Activated CD4-positive, CD25-positive, alpha-beta regulatory T cell treated with anti-CD3 and anti-CD28 coated beads, Interleukin-2, amount 50 U/mL, for 72 hours (primary cell): ENCODE results near the gene DCBLD1.
"Not testable (repeated sequence)": the region's sequence is repeated elsewhere in the genome, so short reads cannot be mapped to it uniquely, and the experiment has no call there.

Source experiments
- DNase-seq: peaks from one replicate; pipeline ENCODE4 v3.0.0; 2021

Gene DCBLD1

DNA sequence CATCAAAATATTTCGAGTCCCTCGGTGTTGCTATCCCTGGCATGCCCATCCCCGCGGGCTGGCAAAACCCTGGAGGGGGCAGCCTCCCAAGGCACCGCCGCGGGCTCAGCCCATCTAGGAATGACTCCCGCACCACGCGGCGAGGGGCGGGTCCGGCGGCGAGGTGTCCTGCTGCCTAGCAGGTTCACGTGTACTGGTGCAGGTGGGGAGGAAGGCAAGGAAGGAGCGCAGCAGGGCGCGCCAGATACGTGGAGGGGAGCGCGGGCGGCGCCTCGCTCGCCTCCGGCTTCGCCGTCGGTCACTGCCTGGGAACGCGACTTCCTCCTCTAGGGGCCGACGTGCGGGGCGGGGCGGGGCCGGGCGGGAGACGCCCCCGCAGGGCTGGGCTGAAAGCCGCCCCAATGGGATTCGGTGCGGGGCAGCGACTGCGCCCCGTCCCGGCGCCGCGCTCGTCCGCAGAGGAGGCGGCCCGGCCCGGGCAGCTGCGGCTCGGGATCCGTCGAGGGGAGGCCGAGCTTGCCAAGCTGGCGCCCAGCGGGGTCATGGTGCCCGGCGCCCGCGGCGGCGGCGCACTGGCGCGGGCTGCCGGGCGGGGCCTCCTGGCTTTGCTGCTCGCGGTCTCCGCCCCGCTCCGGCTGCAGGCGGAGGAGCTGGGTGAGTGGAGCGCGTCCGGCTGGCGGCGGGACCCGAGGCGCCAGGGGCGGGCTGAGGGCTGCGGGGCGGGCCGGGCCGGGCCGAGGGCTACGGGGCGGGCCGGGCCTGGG, at the start of gene DCBLD1:
Gene DCBLD1, plus strand, starts transcription at position 435 of the 764 bp plus-strand sequence. Its CDS starts 108 bp downstream, at position 543.
- peak; percentile 68 for DNase-seq

DNA sequence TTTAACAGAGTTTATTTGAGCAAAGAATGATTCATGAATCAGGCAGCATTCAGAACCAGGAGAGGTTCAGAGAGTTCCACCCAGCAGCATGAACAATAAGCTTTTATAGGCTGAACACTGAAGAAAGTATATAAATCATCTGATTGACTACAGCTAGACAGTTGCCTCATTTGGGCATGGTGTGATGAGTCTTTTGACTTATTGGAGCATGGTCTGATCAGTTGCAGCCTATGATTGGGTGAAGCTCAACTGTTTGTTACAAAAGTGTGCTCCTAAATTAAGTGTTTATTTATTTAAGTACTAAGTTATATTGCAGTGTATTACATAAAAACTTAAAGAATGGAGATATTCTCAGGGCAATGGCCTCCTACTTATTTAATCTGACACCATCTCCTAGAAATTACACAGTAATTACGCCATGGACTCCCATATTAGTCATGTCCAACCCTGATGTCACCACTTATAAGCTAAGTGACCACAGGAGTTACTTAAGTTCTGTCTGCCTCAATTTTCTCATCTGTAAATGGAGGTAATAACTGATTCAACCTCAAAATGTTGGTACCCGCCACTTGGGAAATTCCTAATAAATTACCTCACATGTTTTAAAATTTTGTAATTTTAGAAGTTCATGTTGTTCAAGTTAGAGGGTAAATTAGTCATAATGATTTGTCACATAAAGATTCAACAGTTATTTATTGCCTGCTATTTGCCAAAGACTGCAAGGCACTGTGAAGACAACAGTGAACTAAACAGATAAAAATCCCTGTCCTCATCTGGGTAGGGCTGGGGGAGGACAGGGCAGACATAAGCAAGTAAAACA, 41.6 kb upstream of the DCBLD1 start:
- no peak for DNase-seq

DNA sequence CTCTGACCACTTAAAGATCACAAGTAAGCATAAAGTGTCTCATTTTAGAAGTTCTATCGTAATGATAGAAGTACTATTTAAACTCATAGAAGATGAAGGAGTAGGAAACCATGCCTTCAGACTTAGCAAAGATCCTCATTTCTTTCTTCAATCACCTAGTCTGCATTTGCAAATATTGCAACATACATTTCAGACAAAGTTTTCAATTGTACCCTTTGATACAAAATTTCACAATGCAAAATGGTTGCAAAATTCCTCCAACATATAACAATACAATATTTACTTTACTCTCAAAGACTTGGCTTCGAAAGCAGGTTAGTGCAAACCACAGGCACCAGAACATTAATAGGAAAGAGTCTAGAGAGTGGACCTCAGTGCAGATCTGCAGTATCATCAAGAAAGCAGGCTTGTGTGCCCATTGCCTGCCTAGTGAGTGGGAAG, 40.6 kb upstream of the DCBLD1 start:
- no peak for DNase-seq

DNA sequence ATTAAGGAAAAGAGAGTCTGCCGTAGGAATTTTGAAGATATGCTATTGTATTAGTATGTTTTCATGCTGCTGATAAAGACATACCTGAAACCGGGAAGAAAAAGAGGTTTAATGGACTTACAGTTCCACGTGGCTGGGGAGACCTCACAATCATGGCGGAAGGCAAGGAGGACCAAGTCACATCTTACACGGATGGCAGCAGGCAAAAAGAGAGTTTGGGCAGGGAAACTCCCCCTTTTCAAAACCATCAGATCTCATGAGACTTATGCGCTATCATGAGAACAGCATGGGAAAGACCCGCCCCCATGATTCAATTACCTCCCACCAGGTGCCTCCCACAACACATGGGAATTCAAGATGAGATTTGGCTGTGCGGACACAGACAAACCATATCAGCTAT, 40.2 kb upstream of the DCBLD1 start:
- not testable (repeated sequence) for DNase-seq

DNA sequence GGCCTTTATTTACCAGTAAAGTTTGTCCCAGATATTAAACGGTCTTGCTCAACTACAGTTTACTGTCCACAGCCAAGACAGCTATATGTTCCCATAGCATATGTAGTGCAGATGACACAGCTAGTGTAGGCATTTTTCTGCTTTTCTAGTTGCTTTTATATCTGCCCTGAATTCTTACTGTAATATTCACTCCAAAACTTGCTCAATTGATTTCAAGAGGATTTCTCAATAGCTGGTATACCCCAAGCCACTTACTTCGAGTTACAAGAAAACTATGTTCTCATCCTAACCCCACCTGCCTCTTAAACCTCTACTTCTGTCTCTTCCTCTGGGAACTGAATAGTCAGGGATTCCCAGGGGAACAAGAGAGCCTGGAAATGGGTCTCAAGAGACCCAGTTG, 37.9 kb upstream of the DCBLD1 start:
- DNase-seq = no peak

DNA sequence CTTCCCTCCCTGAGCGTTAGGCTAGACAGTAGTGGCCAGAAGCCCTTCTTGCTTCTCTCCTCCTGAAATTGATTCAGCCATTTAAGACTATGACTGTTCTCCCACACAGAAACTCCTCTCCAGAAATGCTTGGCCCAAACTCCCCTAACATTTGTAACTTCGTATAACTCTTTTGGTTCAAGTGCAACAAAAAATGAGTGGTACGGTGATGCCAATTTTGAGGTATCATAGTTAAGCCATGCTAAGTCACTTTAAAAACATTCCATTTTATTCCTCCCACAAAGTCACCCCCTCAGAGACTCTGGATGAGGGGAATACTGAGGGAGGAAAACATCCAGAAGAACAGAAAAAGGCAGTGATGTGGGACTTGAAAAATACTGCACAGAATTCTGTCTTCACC, 35.6 kb upstream of the DCBLD1 start:
- no peak for DNase-seq

DNA sequence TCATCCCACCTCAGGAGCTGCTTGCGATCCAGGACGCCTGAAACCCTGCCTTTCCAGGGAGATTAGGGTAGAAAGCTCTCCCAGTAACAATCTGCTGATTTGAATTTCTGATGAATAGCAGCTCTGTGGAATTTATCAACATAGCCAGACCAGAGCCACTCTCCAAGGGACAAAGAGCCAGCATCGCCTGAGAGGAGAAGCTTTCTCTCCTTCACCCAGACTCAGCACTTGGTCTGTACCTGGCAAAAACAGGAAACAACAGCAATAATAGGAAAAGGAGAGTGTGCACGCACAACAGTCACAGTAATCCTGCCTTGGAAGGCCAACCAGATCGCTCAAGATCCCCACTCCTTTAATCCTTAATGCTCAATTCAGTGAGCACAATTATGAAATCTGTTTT, 34.5 kb upstream of the DCBLD1 start:
- DNase-seq = no peak

DNA sequence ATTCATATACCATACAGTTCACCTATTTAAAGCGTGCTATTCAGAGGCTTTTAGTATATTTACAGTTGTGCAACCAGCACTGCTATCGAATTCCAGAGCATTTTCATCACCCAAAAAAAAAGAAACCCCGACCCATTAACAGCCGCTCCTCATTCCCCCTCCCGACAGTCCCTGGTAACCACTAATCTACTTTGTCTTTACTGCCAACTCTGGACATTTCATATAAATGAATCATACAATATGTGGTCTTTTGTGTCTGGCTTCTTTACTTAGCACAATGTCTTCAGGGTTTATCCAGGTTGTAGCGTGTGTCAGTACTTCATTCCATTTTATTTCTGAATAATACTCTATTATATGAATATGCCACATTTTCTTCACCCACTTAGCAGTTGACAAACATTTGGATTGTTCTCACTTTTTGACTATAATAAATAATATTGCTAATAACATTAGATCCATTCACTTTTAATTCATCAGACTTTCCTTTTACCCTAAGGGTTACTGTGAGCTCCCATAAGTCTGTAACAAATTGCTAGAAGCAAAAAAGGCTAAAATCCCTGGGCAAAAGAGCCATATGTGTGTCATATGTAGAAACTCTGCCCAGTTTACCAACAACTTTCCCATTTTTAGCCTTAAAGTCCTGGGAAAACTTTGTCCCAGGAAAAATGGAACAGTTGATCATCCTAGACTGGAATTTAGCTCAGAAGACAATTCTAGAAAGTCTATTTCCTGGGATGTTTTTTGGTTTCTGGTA, 33.6 kb upstream of the DCBLD1 start:
- DNase-seq = no peak

DNA sequence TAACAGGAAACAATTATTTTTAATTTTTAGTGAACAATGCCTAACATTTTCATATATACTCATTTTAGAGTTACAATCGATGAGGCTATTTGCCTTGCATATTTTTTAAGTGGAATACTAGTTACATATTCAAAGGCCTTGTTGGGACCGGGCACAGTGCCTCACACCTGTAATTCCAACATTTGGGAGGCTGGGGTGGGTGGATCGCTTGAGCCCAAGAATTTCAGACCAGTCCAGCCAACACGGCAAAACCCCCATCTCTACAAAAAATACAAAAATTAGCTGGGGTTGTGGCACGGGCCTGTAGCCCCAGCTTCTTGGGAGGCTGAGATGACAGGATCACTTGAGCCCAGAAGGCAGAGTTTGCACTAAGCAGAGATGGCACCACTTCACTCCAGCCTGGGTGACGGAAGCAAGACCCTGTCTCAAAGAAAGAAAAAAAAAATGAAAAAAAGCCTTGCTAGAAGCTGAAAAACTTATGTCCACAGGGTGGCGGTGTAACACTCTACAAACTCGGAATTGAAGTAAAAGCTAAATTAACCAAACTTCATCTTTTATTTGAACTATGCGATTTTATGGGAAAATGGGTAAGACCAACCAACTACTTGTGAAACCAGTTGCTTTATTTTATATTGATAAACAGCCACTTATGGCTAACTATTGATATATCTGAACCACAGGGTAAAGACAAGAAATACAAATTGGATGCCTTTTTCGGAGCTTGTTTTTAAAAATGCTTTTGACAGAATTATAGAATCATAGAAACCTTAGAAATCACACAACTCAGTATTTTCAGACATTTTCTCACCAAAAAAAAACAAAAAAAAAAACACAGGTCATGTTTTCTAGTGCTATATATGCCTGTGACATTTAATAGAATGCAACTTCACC, 32.7 kb upstream of the DCBLD1 start:
- DNase-seq = peak; percentile 37

DNA sequence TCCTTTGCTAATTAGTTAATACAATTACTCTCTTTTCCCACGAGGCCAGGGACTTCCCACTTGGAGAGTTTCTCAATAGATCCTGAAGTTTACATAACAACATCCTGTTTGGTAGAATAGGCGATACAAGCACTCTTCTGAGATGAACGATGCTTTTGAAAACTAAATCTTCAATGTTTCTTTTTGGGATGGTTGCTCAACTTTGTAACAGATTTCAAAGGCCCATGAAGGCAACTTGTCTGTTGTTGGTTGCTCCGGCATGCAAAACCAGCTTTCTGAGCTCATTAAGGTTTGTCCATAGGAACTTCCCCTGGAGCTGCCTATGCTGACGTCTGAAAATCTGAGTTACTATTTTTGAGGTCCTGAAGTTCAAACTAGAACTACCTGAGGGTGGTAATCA, 30.8 kb upstream of the DCBLD1 start:
- no peak for DNase-seq

DNA sequence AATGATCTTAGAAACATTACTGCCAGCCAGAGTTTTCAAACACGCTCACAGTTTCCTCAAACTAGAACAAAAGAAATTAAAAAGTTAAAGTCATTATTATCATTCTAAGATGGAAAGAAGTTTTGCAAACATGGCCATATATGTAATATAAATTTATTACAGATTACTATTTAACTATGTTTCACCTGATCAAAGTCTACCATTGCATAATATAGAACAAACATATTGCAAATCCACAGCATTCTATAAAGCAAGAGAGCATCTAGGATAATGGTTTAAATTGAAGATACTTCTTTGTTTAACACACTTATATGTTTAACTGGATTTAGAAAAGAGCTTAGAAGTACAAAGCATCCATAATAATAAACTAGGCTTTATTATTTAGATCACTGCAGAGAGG, 26.2 kb upstream of the DCBLD1 start:
- no peak for DNase-seq

DNA sequence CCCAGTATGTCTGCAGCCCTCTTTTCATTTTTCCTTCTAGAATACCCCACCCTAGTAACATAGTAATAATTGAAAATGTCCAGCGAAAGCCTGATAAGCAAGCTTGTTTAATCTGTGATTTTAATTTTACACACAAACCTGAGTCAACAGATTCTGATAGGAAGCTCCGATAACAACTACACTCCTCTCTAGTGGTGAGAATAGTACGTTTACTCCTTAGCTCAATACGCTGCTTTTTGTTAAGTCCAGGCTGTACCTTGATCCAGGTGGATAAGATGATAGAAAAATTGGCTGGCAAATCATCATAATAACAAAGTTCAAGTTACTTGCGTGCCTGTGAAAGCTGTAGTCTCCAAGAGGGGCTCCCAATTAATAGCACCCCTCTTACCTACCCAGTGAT, 25.5 kb upstream of the DCBLD1 start:
- no peak for DNase-seq

DNA sequence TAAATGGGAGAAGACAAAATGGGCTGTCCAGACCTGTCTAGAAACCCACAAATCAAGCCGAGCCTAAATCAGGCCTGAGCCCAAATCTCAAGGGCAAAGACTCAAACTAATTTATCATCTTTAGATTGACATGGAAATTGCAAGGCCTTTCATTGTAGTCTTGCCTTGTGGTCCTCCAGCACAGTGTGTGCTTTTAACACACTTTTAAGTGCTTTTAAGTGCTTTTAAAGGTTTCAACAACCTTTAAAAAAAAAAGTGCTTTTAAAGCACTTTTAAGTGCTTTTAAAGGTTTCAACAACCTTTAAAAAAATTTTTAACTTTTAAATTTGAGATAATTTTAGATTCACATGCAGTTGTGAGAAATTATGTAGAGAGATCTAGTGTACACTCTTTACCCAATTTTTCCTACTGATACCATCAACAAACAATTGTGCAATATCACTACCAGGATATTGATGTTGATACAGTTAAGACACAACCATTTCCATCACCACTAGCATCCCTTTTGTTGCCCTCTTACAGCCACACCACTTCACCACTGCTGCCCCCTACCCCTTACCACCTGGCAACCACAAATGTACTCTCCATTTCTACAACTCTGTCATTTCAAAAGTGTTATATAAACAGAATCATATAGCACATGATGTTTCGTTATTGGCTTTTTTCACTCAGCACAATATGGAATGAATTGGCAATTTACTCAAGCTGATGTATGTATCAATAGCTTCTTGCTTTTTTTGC, 23.1 kb upstream of the DCBLD1 start:
- DNase-seq = no peak

DNA sequence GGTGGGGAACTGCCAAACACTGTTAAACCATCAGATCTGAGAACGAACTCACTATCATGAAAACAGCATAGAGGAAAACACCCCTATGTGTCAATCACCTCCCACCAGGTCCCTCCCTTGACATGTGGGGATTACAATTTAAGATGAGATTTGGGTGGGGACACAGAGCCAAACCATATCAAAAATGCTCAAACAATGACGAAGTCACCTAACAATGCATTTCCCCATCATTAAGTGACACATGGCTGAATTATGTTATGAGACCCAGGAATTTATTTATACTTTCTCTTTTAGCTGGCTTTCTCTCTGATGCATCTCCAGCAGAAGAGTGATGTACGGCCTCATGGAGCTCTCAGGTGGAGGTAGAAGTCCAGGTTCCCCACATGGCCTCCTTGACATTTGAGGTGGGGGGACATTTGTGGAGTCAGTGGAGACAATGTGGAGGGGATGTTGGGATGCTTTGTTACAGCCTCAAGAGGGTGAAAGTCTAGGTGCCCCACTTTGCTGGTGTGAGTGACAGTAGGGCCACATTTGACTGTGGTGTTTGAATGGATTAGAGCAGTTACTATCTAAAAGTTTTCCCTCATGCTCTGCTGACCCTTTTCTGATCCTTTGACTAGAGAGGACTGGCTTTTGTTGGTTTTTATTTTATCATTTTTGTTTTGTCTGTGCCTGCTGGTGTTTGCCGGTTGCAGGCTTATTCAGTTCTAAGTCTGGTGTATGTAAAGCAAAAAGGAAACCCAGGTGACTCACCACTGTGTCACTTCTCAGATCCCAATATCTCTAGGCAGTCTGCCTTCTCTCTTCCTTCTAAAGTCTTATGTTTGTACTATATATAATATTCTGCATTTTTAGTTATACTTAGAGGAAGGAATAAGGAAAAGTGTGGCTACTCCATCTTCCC, 18.5 kb upstream of the DCBLD1 start:
- DNase-seq = no peak

DNA sequence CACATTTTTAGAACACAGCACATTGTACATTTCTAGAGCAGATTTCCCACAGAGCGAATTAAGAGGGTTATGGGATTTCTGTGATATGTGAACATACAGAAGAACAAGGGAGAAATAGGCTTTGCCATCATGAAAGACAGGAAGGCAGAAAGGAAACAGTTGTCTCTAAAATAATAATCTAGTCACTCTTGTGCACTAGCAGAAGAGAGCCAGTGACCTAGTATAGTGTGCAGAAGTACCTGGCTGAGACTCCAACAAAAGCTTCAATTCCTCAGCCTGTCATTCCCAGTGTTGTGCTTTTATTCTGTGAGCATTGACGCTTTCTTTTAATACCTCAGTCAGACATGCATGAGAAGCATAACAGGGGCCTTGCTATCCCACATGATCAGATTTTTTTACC, 17.8 kb upstream of the DCBLD1 start:
- no peak for DNase-seq

DNA sequence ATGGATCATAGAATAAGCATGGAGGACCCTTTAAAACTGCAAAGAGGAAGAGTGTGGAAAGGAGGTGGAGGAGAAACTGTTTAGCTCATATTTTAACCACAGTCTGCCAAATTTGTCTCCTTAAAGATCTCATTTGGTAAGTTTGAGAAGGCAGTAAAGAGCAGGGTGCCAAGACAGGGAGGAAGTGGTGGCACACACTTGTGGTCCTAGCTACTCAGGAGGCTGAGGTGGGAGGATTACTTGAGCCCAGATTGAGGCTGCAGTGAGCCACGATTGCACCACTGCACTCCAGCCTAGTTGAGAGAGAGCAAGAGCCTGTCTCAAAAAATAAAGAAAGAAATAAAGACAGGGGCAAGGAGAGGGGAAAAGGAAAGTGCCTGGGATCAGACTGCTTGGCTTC, 16.8 kb upstream of the DCBLD1 start:
- no peak for DNase-seq

DNA sequence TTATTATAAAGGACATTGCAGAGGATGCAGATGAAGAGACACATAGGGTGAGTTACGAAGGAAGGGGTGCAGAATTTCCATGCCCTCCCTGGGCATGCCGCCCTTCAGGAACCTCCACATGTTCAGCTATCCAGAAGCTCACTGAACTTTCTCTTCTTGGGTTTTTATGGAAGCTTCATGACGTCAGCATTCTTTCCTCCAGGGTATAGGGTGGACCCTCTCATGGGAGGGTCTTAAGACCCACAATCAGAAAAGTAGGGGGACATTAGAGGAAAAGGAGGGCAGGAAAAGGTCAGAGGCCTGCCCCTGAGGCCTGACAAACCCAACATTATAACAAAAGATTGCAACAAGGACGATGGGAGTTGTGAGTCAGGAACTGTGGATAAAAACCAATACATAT, 14.6 kb upstream of the DCBLD1 start:
- DNase-seq = no peak

DNA sequence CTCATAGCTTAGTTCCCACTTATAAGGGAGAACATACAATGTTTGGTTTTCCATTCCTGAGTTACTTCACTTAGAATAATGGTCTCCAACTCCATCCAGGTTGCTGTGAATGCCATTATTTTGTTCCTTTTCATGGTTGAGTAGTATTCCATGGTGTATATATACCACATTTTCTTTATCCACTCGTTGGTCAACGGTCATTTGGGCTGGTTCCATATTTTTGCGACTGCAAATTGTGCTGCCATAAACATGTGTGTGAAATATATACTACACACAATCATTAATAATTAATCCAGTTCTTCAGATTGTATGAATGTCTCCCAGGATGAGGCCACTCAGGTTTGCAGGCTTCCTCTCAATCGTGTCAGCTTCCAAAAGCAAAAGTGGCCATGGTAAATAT, 13.9 kb upstream of the DCBLD1 start:
- DNase-seq = not testable (repeated sequence)

DNA sequence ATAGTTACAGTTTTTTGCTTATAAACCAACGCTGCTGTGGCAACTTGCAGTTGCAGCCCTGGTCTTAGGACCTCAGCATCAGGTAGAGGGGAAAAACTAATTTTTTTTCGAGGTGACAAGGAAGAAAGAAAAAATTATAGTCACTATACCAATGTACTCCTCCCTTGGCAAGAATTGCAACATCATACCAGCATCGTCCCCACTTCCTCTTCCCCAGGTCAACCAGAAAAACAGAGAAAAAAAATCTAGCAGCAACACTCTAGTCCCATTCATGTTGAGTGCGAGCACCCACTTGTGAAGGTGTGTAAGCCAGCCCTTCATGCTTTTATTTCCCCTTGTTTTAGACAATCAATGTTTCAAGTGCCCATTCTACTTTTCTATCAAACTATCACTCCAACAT, 13.1 kb upstream of the DCBLD1 start:
- DNase-seq = no peak

DNA sequence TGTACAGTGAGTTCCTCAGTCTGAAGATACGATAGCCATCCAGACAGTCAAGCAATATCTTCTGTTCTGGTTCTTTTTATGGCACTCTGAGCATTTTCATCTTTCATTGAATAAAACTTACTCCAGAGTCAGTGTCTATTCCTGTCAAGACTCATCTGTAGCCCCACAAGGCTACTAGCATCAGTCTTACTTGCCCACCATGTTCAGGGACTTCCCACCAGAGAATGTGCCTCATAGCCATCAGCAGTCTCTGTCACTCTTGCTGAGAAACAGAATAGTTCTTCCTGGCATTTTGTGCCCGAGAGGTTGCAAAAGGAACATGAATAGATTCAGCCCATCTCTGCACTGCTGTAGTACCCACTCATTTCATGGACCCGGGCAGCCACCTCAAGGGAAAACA, 12.7 kb upstream of the DCBLD1 start:
- DNase-seq = no peak

DNA sequence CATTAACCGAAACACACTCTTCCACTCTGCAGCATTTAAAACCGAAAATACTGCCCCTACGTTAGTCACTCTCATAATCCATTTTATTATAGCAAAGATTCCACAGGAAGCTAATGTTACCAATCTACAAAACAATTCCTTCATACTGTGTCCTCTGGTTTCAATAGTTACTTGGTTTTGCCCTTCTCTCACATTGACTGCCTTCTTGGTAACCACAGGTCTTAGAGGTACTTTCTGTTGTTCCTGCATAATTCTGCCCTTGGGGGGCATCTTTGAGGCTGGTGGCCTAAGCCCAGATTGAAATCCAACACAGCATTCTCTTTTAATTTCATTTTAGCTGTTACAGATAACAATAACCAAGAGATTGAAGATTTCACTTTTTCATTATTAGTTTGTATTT, 9.8 kb upstream of the DCBLD1 start:
- no peak for DNase-seq
